Fibroblast of lung (primary cell): ENCODE data around the gene HDAC4. TPM values are rescaled to one million over a fixed set of nuclear protein-coding genes. Genes with fewer than 3 reads are reported as not detected.

Source experiments
- DNase-seq, 2 donors: peaks; one replicate each; pipeline versions ENCODE4 v3.0.0 to v3.0.0-alpha.2; 2010; ENCODE audit warnings: low read depth in 2 of 2
- H2AFZ ChIP-seq: 2 replicates; pipeline ENCODE4 v1.5.1; 2012; ENCODE audit warnings: low read length, control low read depth, inconsistent platforms
- H3K27ac ChIP-seq: 2 replicates; pipeline ENCODE4 v1.5.1; 2011; ENCODE audit warnings: low read length, control low read depth; ENCODE audit not compliant: insufficient read depth
- H3K27me3 ChIP-seq: 2 replicates; pipeline ENCODE4 v1.5.1; 2011; ENCODE audit warnings: mild to moderate bottlenecking, low read length; ENCODE audit not compliant: control insufficient read depth, insufficient read depth
- H3K36me3 ChIP-seq: 2 replicates; pipeline ENCODE4 v1.5.1; 2011; ENCODE audit warnings: low read length; ENCODE audit not compliant: control insufficient read depth, insufficient read depth
- H3K4me1 ChIP-seq: 2 replicates; pipeline ENCODE4 v1.5.1; 2011; ENCODE audit warnings: low read length; ENCODE audit not compliant: control insufficient read depth, insufficient read depth; ENCODE audit errors: extremely low read depth
- H3K4me2 ChIP-seq: 2 replicates; pipeline ENCODE4 v1.5.1; 2011; ENCODE audit warnings: low read length, control low read depth; ENCODE audit not compliant: insufficient read depth; ENCODE audit errors: extremely low read depth
- H3K4me3 ChIP-seq, 4 experiments: fragments of 200-600 bp in 1 of 4; sonication (generic) in 1 of 4; replicated peaks in 1 of 4; 2 replicates each; pipeline ENCODE4 v1.5.1; 2011 to 2016; ENCODE audit warnings: low read length in 4 of 4, low read depth in 3 of 4, mild to moderate bottlenecking in 3 of 4, control low read depth in 2 of 4, inconsistent platforms in 1 of 4, mixed read lengths in 1 of 4; ENCODE audit not compliant: insufficient read depth in 1 of 4; ENCODE audit errors: control extremely low read depth in 1 of 4
- H3K79me2 ChIP-seq: 2 replicates; pipeline ENCODE4 v1.5.1; 2012; ENCODE audit warnings: mild to moderate bottlenecking, low read length, inconsistent platforms; ENCODE audit not compliant: control insufficient read depth, insufficient read depth
- H3K9ac ChIP-seq: 2 replicates; pipeline ENCODE4 v1.5.1; 2011; ENCODE audit warnings: mild to moderate bottlenecking, low read length, control low read depth; ENCODE audit not compliant: insufficient read depth
- H3K9me3 ChIP-seq: 2 replicates; pipeline ENCODE4 v1.5.1; 2012; ENCODE audit warnings: low read depth, low read length; ENCODE audit not compliant: control insufficient read depth, insufficient read depth
- H4K20me1 ChIP-seq: 2 replicates; pipeline ENCODE4 v1.5.1; 2011; ENCODE audit warnings: low read length; ENCODE audit not compliant: control insufficient read depth, insufficient read depth; ENCODE audit errors: extremely low read depth
- CTCF ChIP-seq, 2 donors: IDR thresholded peaks in 1 of 2; conservative IDR thresholded peaks in 1 of 2; 1 replicate in 1 of 2; 2 replicates in 1 of 2; pipeline ENCODE4 v1.5.1; 2011 to 2012; ENCODE audit warnings: low read length in 2 of 2, control low read depth in 1 of 2, inconsistent platforms in 1 of 2, low read depth in 1 of 2, mild to moderate bottlenecking in 1 of 2
- EZH2 ChIP-seq: IDR thresholded peaks from 2 replicates; pipeline ENCODE4 v1.5.1; 2012; ENCODE audit warnings: low read length, control low read depth, mild to moderate bottlenecking; ENCODE audit errors: missing control alignments
- polyA plus RNA-seq, 2 donors: library from polyadenylated mRNA; depleted of rRNA in 1 of 2; stranded (reverse) in 1 of 2; unstranded in 1 of 2; fragments of >200 nt; gene quantifications; 2 replicates each; pipeline ENCODE4 v1.2.1, GENCODE V29; 2011 to 2012; ENCODE audit warnings: missing spikeins in 1 of 2
- total RNA-seq: library from RNA; depleted of rRNA; stranded (reverse); fragments of >200 nt; gene quantifications from 2 replicates; pipeline ENCODE4 v1.2.1, GENCODE V29; 2014

The HDAC4 gene
- total and polyA plus RNA-seq, 2 donors (not counting 1 experiment from before 2014, with no cell fraction given): 7.4 to 19.8 TPM

GRCh38 chr2:239285071-239285931, 115.5 kb downstream of the HDAC4 start:
- peak overlapping the region in 1 of 4 experiments; percentile 11 for H3K4me3 ChIP-seq
- H3K4me1 ChIP-seq: peaks cover 7% of the 10 kb centered on the region
- H3K27ac ChIP-seq: no peak overlapping the region
- no peak overlapping the region for H3K9ac ChIP-seq
- peaks cover 1% of the 10 kb centered on the region for H3K79me2 ChIP-seq
- TF ChIP-seq EZH2: no peak
- no peak for TF ChIP-seq CTCF (conservative IDR thresholded peaks at IDR 0.05 in 1 of 2, IDR thresholded peaks at IDR 0.05 in 1 of 2; ENCODE audit: low read depth in 1 of 2, low read length in 2 of 2)
- no peaks in the 10 kb centered on the region for H3K9me3 ChIP-seq
- peak; percentile 43 to 59 for DNase-seq
- no peaks in the 10 kb centered on the region for H3K27me3 ChIP-seq
- no peaks in the 10 kb centered on the region for H4K20me1 ChIP-seq
- peak overlapping the region; percentile 14 for H2AFZ ChIP-seq
- H3K4me2 ChIP-seq: peak overlapping the region; percentile 39
- H3K36me3 ChIP-seq: no peaks in the 10 kb centered on the region

- Histone ChIP-seq H3K4me3 (no peak overlapping the region), H3K4me1 (peaks cover 14% of the 10 kb centered on the region), H3K4me2 (no peak overlapping the region), H4K20me1 (no peaks in the 10 kb centered on the region), H3K27ac (no peak overlapping the region), H3K27me3 (no peaks in the 10 kb centered on the region), H3K36me3 (no peaks in the 10 kb centered on the region), H3K9ac (no peak overlapping the region), H3K79me2 (no peaks in the 10 kb centered on the region), H3K9me3 (no peaks in the 10 kb centered on the region), H2AFZ (no peak overlapping the region)
- TF ChIP-seq CTCF (conservative IDR thresholded peaks at IDR 0.05 in 1 of 2, IDR thresholded peaks at IDR 0.05 in 1 of 2; ENCODE audit: low read depth in 1 of 2, low read length in 2 of 2) (peak; percentile 4 to 9), EZH2 (no peak)
- no peak for DNase-seq
These were observed 116.6 kb downstream of the HDAC4 start for GRCh38 chr2:239283961-239284795.

GRCh38 chr2:239283288-239283945, 117.4 kb downstream of the HDAC4 start:
- Histone ChIP-seq H3K79me2 (no peaks in the 10 kb centered on the region), H2AFZ (no peak overlapping the region), H3K4me1 (peaks cover 22% of the 10 kb centered on the region), H3K36me3 (no peaks in the 10 kb centered on the region), H3K4me2 (no peak overlapping the region), H3K9ac (no peak overlapping the region), H3K27ac (no peak overlapping the region), H3K27me3 (no peaks in the 10 kb centered on the region), H3K4me3 (no peak overlapping the region), H3K9me3 (no peaks in the 10 kb centered on the region), H4K20me1 (no peaks in the 10 kb centered on the region)
- no peak for DNase-seq
- TF ChIP-seq EZH2 (no peak), CTCF (conservative IDR thresholded peaks at IDR 0.05 in 1 of 2, IDR thresholded peaks at IDR 0.05 in 1 of 2; ENCODE audit: low read depth in 1 of 2, low read length in 2 of 2) (no peak)
